ENCODE results near the gene RAPGEF5.
A peak's percentile ranks its signal among the peaks of the same experiment; 100 is the strongest.

RAPGEF5 gene

GRCh38 chr7:22194658-22195273, 162.2 kb downstream of the RAPGEF5 start:
- H3K4me3 Mint-ChIP-seq: no peak overlapping the region
- H3K4me1 Mint-ChIP-seq: peaks cover 15% of the 10 kb centered on the region
- no peaks in the 10 kb centered on the region for H3K36me3 Mint-ChIP-seq (ENCODE audit: low read depth)
- H3K27ac Mint-ChIP-seq: no peak overlapping the region
- no peaks in the 10 kb centered on the region for H3K9me3 Mint-ChIP-seq
- peaks cover 21% of the 10 kb centered on the region for H3K27me3 Mint-ChIP-seq (ENCODE audit: low read depth)
- TF ChIP-seq CTCF (IDR thresholded peaks at IDR 0.05; ENCODE audit: unreplicated experiment in 3 of 3): no peak

- H3K36me3 Mint-ChIP-seq (ENCODE audit: low read depth): no peaks in the 10 kb centered on the region
- no peak for TF ChIP-seq CTCF (IDR thresholded peaks at IDR 0.05; ENCODE audit: unreplicated experiment in 3 of 3)
- H3K9me3 Mint-ChIP-seq: no peaks in the 10 kb centered on the region
These were observed 163.4 kb downstream of the RAPGEF5 start for GRCh38 chr7:22193450-22193983.

GRCh38 chr7:22192801-22193200, 164.2 kb downstream of the RAPGEF5 start:
- Mint-ChIP-seq H3K4me1 (peaks cover 15% of the 10 kb centered on the region), H3K27ac (peak overlapping the region in 1 of 3 experiments; percentile 19), H3K36me3 (ENCODE audit: low read depth) (no peaks in the 10 kb centered on the region), H3K4me3 (peak overlapping the region; percentile 60 to 67 (median 65)), H3K27me3 (ENCODE audit: low read depth) (peaks cover 16% of the 10 kb centered on the region), H3K9me3 (no peaks in the 10 kb centered on the region)
- TF ChIP-seq CTCF (IDR thresholded peaks at IDR 0.05; ENCODE audit: unreplicated experiment in 3 of 3): no peak

More at GRCh38 chr7:22193450-22193983, 163.4 kb downstream of the RAPGEF5 start:
- Mint-ChIP-seq H3K4me1 (peaks cover 15% of the 10 kb centered on the region), H3K27ac (peak overlapping the region in 2 of 3 experiments; percentile 13 to 22), H3K27me3 (ENCODE audit: low read depth) (peaks cover 18% of the 10 kb centered on the region), H3K4me3 (peak overlapping the region; percentile 60 to 67 (median 65))

- no peak for TF ChIP-seq CTCF (IDR thresholded peaks at IDR 0.05; ENCODE audit: unreplicated experiment in 3 of 3)
These were observed 166.2 kb downstream of the RAPGEF5 start for GRCh38 chr7:22190736-22191135.

GRCh38 chr7:22189741-22190140, 167.2 kb downstream of the RAPGEF5 start:
- Mint-ChIP-seq H3K27me3 (ENCODE audit: low read depth) (peaks cover 16% of the 10 kb centered on the region), H3K9me3 (no peaks in the 10 kb centered on the region), H3K27ac (no peak overlapping the region), H3K4me3 (no peak overlapping the region), H3K4me1 (peaks cover 15% of the 10 kb centered on the region), H3K36me3 (ENCODE audit: low read depth) (no peaks in the 10 kb centered on the region)
- TF ChIP-seq CTCF (IDR thresholded peaks at IDR 0.05; ENCODE audit: unreplicated experiment in 3 of 3): no peak

More at GRCh38 chr7:22190736-22191135, 166.2 kb downstream of the RAPGEF5 start:
- no peaks in the 10 kb centered on the region for H3K36me3 Mint-ChIP-seq (ENCODE audit: low read depth)
- peaks cover 16% of the 10 kb centered on the region for H3K27me3 Mint-ChIP-seq (ENCODE audit: low read depth)
- no peak overlapping the region for H3K4me3 Mint-ChIP-seq
- H3K4me1 Mint-ChIP-seq: peaks cover 15% of the 10 kb centered on the region
- no peaks in the 10 kb centered on the region for H3K9me3 Mint-ChIP-seq
- H3K27ac Mint-ChIP-seq: no peak overlapping the region

- no peaks in the 10 kb centered on the region for H3K36me3 Mint-ChIP-seq (ENCODE audit: low read depth)
- no peak overlapping the region for H3K27ac Mint-ChIP-seq
- peaks cover 16% of the 10 kb centered on the region for H3K27me3 Mint-ChIP-seq (ENCODE audit: low read depth)
- H3K4me3 Mint-ChIP-seq: no peak overlapping the region
- H3K4me1 Mint-ChIP-seq: peaks cover 15% of the 10 kb centered on the region
- H3K9me3 Mint-ChIP-seq: no peaks in the 10 kb centered on the region
- TF ChIP-seq CTCF (IDR thresholded peaks at IDR 0.05; ENCODE audit: unreplicated experiment in 3 of 3): no peak
These were observed 167.7 kb downstream of the RAPGEF5 start for GRCh38 chr7:22189230-22189629.
